ENCODE data around the gene ABCD2.

The ABCD2 gene

DNA sequence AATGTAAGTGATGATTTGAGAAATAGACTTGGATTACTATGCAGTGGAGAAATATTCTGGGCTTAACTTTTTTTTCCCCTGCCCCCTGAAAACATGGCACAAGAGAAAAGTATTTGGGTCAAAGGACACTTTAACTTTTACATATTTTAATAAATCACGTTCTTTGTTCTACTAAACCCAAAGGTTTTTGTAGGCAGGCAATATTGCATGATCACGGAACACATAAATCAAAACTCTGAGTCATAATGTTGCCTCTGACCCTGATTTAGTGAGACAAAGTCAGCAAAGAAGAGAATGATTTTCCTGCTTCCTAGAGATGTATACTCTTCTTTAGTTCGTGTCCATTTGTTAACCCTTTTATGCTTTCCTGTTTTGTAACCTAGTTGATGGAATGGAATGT, 38.0 kb downstream of the ABCD2 start (continued):
- no peak for TF ChIP-seq CTCF (tag by site-specific recombination; IDR thresholded peaks at IDR 0.05)
- no peak for TF ChIP-seq ZBTB26 (tag by site-specific recombination; optimal IDR thresholded peaks at IDR 0.05)
- no peak for TF ChIP-seq ZNF48 (tag by site-specific recombination; IDR thresholded peaks at IDR 0.05)
- no peak for TF ChIP-seq ZNF16 (tag by site-specific recombination; IDR thresholded peaks at IDR 0.05; ENCODE audit: low read depth)
- TF ChIP-seq ZNF169 (tag by site-specific recombination; IDR thresholded peaks at IDR 0.05) = no peak
- TF ChIP-seq, protein P1, sequence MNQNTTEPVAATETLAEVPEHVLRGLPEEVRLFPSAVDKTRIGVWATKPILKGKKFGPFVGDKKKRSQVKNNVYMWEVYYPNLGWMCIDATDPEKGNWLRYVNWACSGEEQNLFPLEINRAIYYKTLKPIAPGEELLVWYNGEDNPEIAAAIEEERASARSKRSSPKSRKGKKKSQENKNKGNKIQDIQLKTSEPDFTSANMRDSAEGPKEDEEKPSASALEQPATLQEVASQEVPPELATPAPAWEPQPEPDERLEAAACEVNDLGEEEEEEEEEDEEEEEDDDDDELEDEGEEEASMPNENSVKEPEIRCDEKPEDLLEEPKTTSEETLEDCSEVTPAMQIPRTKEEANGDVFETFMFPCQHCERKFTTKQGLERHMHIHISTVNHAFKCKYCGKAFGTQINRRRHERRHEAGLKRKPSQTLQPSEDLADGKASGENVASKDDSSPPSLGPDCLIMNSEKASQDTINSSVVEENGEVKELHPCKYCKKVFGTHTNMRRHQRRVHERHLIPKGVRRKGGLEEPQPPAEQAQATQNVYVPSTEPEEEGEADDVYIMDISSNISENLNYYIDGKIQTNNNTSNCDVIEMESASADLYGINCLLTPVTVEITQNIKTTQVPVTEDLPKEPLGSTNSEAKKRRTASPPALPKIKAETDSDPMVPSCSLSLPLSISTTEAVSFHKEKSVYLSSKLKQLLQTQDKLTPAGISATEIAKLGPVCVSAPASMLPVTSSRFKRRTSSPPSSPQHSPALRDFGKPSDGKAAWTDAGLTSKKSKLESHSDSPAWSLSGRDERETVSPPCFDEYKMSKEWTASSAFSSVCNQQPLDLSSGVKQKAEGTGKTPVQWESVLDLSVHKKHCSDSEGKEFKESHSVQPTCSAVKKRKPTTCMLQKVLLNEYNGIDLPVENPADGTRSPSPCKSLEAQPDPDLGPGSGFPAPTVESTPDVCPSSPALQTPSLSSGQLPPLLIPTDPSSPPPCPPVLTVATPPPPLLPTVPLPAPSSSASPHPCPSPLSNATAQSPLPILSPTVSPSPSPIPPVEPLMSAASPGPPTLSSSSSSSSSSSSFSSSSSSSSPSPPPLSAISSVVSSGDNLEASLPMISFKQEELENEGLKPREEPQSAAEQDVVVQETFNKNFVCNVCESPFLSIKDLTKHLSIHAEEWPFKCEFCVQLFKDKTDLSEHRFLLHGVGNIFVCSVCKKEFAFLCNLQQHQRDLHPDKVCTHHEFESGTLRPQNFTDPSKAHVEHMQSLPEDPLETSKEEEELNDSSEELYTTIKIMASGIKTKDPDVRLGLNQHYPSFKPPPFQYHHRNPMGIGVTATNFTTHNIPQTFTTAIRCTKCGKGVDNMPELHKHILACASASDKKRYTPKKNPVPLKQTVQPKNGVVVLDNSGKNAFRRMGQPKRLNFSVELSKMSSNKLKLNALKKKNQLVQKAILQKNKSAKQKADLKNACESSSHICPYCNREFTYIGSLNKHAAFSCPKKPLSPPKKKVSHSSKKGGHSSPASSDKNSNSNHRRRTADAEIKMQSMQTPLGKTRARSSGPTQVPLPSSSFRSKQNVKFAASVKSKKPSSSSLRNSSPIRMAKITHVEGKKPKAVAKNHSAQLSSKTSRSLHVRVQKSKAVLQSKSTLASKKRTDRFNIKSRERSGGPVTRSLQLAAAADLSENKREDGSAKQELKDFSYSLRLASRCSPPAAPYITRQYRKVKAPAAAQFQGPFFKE (tag by site-specific recombination; IDR thresholded peaks at IDR 0.05; ENCODE audit: borderline replicate concordance) = no peak
- TF ChIP-seq ZNF341 (tag by site-specific recombination; IDR thresholded peaks at IDR 0.05; ENCODE audit: low read depth) = no peak
- no peak for TF ChIP-seq ZNF777 (tag by site-specific recombination; IDR thresholded peaks at IDR 0.05; ENCODE audit: borderline replicate concordance)
- TF ChIP-seq BCL11B (tag by site-specific recombination; IDR thresholded peaks at IDR 0.05; ENCODE audit: low read depth) = no peak
- TF ChIP-seq ZNF654 (tag by site-specific recombination; IDR thresholded peaks at IDR 0.05; ENCODE audit: low read depth) = no peak
- no peak for TF ChIP-seq ZBTB48 (tag by site-specific recombination; IDR thresholded peaks at IDR 0.05)
- no peak for TF ChIP-seq ZFP3 (tag by site-specific recombination; IDR thresholded peaks at IDR 0.05; ENCODE audit: low read depth)
- no peak for TF ChIP-seq FEZF1 (tag by site-specific recombination; IDR thresholded peaks at IDR 0.05)
- no peak for TF ChIP-seq ZNF140 (tag by site-specific recombination; IDR thresholded peaks at IDR 0.05)

DNA sequence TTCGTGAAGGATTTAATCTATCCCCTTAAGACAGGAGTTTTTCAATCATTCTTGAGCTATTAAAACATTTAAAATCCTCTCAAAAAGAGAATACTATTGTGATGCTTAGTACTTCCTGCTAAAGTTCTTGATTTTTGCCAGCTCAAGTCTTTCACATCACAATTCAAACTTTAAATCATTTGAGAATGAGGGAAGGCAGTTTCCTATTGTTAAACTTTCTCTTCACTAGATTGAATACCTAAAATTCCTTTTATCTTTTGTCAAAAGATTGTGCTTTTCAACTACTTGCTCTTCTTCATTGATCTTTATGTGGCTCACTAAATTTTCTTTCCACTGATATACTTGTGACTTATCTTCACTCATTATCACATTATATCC, 44.1 kb downstream of the ABCD2 start:
- POLR2A ChIA-PET = no interaction called here
- no peak for TF ChIP-seq MZF1 (tag by site-specific recombination; IDR thresholded peaks at IDR 0.05; ENCODE audit: borderline replicate concordance)
- no peak for TF ChIP-seq ZNF311 (tag by site-specific recombination; IDR thresholded peaks at IDR 0.05; ENCODE audit: borderline replicate concordance)
- no peak for TF ChIP-seq OSR2 (tag by site-specific recombination; IDR thresholded peaks at IDR 0.05)
- TF ChIP-seq ZNF362 (tag by site-specific recombination; IDR thresholded peaks at IDR 0.05) = no peak
- TF ChIP-seq ZBTB49 (tag by site-specific recombination; IDR thresholded peaks at IDR 0.05; ENCODE audit: low read depth) = no peak
- TF ChIP-seq ZNF202 (tag by site-specific recombination; IDR thresholded peaks at IDR 0.05; ENCODE audit: borderline replicate concordance) = no peak
- no peak for TF ChIP-seq ZSCAN18 (tag by site-specific recombination; IDR thresholded peaks at IDR 0.05)
- TF ChIP-seq SP7 (tag by site-specific recombination; IDR thresholded peaks at IDR 0.05) = no peak
- TF ChIP-seq, protein P2, sequence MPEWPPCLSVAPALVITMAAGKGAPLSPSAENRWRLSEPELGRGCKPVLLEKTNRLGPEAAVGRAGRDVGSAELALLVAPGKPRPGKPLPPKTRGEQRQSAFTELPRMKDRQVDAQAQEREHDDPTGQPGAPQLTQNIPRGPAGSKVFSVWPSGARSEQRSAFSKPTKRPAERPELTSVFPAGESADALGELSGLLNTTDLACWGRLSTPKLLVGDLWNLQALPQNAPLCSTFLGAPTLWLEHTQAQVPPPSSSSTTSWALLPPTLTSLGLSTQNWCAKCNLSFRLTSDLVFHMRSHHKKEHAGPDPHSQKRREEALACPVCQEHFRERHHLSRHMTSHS (tag by site-specific recombination; IDR thresholded peaks at IDR 0.05) = no peak

More for the DNA sequence above, 44.1 kb downstream of the ABCD2 start:
- Histone ChIP-seq H3K4me1 (ENCODE audit: control insufficient read depth, insufficient read depth, low read length) (no peaks in the 10 kb centered on the region), H3K27ac (ENCODE audit: extremely low read depth, low read depth, low read length) (no peak overlapping the region), H3K9me3 (ENCODE audit: control insufficient read depth, insufficient read depth, low read depth, low read length) (no peaks in the 10 kb centered on the region), H3K4me3 (ENCODE audit: low read depth, low read length) (no peak overlapping the region), H3K36me3 (ENCODE audit: control insufficient read depth in 2 of 2, insufficient read depth in 1 of 2, low read length in 2 of 2) (no peaks in the 10 kb centered on the region)
- CTCF ChIA-PET = no interaction called here
